Gastrocnemius medialis (tissue), 4 donors: ENCODE results near the gene PTPRN2.

Source experiments
- POLR2A ChIP-seq, 2 donors: fragments of 450-650 bp; IDR thresholded peaks; one replicate each; pipeline ENCODE4 v1.6.1; 2017; ENCODE audit warnings: antibody characterized with exemption in 2 of 2, mild to moderate bottlenecking in 2 of 2, moderate library complexity in 2 of 2
- TF ChIP-seq, protein P1 (sequence below), 5 experiments: fragments of 450-650 bp in 3 of 5; fragments of 200-600 bp in 2 of 5; sonication (generic) in 2 of 5; IDR thresholded peaks in 4 of 5; conservative IDR thresholded peaks in 1 of 5; 1 replicate in 4 of 5; 2 replicates in 1 of 5; pipeline ENCODE4 v1.5.1; 2016 to 2019; ENCODE audit warnings: antibody characterized with exemption in 5 of 5, mild to moderate bottlenecking in 3 of 5, moderate library complexity in 3 of 5

DNA sequence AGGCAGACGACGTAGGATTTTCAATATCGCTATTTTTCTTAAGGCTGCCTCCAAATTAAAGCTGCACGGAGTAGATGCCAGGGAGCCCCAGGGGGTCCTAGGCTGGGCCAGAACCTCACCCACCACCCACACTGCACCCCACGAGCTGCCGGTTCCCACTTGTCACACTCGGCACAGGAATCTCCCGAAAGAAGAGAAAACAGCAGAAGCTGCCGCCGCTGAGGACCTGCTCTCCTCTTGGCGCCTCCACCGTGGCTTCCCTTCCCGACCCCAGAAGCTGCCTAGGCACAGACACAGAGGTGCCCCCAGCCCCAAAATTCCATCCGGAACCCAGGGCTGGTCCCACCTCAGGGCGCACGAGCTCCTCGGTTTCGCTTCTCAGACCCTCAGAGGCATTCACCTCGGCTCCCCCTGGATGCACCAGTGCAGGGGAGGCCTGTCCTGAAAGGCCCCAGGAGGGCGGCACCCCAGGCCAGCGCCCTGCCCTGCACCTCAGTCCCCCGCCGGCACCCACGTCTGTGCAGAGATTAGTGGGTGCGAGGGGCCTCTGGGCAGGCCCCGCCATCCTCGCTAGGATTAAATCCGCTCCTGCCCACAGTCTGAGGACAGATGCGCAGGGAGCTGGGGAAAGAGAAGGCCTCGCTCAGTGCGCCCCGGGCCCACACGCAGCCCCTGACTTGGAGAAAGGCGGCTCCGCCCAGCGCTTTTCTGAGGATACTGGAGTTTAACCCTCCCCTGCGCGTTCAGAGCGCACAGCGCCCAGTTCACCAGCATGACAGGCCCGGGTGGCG, 99.2 kb downstream of the PTPRN2 start:
- TF ChIP-seq POLR2A (IDR thresholded peaks at IDR 0.05): no peak
- TF ChIP-seq, protein P1, sequence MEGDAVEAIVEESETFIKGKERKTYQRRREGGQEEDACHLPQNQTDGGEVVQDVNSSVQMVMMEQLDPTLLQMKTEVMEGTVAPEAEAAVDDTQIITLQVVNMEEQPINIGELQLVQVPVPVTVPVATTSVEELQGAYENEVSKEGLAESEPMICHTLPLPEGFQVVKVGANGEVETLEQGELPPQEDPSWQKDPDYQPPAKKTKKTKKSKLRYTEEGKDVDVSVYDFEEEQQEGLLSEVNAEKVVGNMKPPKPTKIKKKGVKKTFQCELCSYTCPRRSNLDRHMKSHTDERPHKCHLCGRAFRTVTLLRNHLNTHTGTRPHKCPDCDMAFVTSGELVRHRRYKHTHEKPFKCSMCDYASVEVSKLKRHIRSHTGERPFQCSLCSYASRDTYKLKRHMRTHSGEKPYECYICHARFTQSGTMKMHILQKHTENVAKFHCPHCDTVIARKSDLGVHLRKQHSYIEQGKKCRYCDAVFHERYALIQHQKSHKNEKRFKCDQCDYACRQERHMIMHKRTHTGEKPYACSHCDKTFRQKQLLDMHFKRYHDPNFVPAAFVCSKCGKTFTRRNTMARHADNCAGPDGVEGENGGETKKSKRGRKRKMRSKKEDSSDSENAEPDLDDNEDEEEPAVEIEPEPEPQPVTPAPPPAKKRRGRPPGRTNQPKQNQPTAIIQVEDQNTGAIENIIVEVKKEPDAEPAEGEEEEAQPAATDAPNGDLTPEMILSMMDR (IDR thresholded peaks at IDR 0.05 in 4 of 5, conservative IDR thresholded peaks at IDR 0.05 in 1 of 5): no peak
